CD1c-positive myeloid dendritic cell (primary cell): ENCODE data around the gene PARP4.
A peak's percentile ranks its signal among the peaks of the same experiment; 100 is the strongest.
"Not testable (repeated sequence)": the region's sequence is repeated elsewhere in the genome, so short reads cannot be mapped to it uniquely, and the experiment has no call there.

Source experiments
- DNase-seq: peaks from one replicate; pipeline ENCODE4 v3.0.0-alpha.2; 2016; ENCODE audit errors: extremely low spot score

Gene PARP4

DNA sequence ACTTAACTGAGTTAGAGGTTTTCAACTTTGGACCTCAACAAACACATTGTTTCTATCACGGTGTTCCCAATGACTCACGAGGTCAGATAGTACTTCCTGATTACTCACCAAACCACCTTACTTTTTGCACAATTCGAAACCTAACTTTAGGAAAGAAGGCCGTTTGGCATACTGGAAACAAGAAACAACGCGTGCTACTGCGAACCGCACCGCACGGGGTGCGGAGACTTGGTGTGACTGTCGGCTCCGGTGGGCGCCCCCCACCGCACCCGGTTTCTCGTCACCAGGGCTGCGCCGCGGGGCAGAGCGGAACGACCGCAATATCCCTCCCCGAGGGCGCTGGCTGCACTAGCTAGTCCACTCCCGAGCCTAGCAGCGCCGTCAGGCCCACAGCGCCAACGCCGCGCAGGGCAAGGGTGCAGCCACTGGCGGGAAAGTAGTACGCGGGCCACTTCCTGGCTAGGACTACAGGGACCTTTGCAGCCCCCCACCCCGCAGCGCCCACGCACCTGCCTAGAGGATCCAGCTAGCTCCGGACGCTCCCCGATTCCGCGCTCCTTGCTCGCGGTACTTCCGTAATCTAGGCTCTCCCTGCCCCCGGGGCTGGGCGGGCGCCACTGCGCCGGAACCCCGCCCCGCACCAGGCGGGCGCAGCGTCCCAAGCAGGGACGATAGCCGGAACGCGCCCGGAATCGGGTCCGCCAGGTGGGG, at the start of gene PARP4:
TSS of gene PARP4 (minus strand) at position 582 of the 711 bp plus-strand sequence. CDS start 9,002 bp downstream, outside the sequence.
- peak; percentile 90 for DNase-seq

DNA sequence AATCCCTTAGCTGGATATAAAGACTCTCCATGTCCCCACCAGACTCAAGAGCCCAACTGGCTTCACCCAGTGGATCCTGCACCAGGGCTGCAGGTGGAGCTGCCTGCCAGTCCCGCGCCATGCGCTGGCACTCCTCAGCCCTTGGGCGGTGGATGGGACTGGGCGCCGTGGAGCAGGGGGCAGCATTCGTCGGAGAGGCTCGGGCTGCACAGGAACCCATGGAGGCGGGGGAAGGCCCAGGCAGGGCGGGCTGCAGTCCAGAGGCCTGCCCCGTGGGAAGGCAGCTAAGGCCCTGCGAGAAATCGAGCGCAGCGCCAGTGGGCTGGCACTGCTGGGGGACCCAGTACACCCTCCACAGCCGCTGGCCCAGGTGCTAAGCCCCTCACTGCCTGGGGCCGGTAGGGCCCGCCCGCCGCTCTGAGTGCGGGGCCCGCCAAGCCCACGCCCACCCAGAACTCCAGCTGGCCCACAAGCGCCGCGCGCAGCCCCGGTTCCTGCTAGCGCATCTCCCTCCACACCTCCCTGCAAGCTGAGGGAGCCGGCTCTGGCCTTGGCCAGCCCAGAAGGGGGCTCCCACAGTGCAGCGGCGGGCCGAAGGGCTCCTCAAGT, 48.1 kb upstream of the PARP4 start:
- not testable (repeated sequence) for DNase-seq

DNA sequence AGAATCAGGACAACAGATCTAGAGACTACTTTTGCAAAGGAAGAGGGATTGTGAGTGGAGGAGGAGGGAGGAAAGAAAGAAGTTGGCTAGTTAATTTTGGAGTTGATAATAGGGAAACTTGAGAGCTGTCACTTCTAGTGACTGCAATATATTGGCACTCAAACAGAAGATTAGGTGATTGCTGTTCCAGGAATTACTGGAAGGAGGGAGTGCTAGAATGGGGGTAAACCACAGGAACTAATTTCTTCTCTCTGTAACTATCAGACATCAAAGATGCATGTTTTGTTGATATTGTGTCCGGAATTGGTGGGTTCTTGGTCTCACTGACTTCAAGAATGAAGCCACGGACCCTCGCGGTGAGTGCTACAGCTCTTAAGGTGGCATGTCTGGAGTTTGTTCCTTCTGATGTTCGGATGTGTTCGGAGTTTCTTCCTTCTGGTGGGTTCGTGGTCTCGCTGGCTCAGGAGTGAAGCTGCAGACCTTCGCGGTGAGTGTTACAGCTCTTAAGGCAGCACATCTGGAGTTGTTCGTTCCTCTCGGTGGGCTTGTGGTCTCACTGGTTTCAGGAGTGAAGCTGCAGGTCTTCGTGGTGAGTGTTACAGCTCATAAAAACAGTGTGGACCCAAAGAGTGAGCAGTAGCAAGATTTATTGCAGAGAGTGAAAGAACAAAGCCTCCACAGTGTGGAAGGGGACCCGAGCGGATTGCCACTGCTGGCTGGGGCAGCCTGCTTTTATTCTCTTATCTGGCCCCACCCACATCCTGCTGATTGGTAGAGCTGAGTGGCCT, 47.0 kb upstream of the PARP4 start:
- not testable (repeated sequence) for DNase-seq

DNA sequence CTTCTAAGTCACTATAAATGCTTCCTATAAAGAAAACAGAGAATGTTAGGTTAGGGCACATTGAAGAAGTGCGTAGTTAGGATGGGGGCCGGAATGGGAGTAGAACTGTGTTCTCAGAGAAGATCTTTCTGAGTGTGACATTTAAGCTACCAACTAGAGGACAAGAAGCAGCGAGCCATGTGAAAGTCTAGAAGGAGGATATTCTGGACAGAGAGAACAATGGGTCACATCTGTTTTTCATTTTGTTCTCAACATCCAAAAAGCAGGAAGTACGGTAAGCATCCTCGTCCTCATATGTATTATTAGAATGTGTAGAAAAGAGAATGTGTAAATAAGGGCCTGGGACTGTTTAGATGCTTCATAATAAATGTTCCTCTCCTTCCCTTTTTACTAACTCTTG, 44.5 kb upstream of the PARP4 start:
- DNase-seq: no peak

DNA sequence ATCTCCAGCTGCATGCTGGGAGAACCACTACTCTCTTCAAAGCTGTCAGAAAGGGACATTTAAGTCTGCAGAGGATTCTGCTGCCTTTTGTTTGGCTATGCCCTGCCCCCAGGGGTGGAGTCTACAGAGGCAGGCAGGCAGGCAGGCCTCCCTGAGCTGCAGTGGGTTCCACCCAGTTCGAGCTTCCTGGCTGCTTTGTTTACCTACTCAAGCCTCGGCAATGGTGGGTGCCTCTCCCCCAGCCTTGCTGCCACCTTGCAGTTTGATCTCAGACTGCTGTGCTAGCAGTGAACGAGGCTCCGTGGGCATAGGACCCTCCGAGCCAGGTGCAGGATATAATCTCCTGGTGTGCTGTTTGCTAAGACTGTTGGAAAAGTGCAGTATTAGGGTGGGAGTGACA, 41.3 kb upstream of the PARP4 start:
- DNase-seq: not testable (repeated sequence)

DNA sequence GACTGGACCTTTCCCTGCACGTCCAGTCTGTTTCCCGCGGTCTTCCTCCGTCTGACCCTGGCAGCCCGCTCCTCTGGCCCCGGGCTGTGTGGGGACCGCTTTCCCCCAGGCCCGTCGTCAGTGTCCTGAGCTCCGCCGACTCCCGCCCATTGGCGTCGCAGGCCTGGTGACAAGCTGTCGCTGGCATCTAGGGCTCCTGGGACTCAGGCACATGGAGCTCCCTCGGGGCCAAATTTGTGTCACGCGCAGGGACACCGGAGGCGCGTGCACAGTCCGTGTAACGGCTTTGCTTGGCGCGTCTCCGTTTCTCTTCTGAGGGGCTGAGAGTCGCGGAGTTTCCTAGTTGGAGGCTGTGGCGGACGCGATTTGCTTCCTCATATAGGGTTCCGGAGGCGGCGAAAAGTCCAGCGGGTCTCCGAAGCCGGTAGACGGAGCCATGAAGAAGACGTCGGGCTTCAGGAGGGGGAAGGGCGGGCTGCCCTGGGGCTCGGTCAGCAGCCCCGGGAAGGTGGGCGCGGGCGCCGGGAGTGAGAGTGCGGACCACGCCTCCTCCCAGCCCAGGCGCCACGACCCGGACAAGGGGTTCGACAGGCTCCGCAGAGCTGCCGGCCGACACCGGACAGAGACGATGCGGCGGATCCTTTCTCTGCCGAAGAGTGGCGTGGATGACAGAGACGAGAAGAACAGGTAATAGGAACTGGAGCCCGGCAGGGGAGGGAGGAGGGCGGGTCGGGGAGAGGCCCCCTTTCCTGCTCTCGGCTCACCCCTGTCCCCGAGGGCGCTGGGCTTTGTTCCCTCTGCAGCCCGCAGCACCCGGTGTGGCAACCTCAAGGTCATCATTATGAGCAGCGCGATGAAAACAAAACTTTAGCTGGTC, 29.1 kb upstream of the PARP4 start:
- peak; percentile 58 for DNase-seq

DNA sequence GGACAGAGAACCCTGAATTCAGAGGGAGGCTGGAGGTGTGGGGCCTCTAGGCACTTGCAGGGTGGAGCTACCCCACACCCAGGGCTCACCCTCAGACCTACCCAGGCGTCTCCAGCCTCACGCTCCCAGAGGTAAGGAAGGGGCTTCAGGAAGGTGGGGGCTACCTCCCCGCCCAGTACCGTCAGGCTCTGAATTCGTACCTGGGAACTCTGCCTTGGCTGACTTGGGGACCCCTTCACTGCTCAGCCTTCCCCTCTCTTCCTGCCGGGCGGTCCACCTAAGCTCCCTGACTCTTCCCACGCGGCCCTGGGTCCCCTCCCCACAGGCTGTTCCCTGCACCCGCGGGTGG, 28.5 kb upstream of the PARP4 start:
- no peak for DNase-seq

DNA sequence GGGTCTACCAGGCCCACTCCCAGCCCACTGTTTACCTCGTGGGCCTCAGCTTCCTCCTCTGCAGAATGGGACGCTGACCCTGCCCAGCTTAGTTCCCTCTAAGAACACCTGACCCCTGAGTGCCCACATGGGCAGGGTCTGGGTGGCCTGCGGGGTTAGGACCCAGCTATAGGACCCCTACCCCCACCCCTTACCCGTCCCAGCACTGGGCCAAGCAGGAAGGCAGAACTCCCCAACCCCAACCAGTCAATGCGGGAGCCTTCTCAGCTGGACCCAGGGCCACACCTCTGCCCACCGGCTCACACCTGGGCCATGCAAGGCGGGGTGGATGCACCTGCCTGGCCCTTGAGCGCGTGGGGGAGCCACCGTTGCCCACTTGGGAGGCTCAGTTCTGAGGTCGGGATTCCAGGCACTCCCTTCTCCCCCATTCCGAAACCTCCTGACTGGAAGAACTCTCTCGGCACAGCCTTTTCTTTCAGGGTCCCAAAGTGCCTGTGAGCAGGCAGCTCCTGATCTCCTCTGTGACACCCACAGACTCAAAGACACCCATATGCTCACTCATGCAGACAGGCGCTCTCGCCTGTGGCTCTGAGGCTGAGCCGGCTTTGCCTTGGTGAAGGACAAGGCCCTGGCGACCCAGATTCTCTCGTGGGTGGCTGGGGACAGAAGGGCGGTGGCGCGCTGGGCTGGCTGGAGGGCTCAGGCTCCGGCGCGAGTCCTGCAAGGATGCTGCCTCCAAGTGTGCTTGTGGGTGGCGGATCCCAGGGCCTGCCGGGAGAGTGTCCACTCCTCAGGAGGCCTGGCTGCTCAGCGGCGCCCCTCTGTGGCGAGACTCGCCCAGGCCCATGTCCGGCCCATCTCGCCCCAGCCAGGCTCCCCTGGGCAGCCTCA, 27.9 kb upstream of the PARP4 start:
- DNase-seq: no peak

DNA sequence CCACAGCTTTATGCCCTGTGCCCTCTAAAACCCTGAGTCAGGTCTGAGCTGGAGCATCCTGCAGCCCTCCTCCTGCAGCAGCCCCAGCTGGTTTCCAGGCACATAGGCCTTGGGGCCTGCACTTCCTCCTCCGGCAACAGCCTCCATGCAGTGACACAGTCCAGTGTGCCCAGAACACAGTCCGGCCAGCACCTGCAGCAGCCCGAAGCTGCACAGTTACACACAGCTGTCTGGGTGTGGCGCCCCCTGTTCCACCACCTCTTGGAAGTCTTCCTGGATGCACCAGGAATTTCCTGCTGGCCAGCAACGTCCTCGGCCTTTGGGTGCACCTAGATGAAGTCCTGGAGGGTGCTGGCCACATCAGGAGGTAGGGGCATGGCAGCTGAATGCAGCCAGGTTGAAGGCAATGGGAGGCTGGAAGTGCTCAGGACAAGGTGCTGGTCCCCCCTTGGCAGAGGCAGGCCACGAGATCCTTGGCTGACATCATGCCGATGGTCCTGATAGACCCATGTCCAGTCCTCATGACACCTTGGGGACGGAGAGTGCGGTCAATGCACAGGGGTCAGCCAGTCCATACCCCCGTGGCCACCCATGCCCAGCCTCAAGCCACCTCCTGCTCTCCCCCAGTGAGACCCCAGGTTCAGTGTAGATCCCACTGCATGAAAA, 27.1 kb upstream of the PARP4 start:
- DNase-seq: no peak

DNA sequence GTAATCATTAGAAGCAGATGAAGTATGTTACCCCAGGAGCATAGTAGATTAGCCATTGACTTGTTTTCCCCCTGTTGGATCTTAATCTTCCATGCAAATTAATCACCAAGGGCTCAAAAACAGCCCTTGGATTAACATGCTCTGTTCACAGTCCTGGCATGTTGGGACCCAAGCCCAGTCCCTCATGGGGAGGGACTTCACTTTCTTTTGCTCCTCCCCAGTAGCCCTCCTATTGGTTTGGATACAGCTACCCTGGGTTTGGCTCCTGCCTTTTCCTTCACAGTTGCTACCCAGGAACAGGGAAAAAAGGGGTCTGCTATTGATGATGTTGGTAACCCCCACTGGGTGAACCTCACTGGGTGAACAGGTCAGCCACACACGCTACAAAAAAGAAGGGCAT, 16.9 kb upstream of the PARP4 start:
- DNase-seq: no peak

DNA sequence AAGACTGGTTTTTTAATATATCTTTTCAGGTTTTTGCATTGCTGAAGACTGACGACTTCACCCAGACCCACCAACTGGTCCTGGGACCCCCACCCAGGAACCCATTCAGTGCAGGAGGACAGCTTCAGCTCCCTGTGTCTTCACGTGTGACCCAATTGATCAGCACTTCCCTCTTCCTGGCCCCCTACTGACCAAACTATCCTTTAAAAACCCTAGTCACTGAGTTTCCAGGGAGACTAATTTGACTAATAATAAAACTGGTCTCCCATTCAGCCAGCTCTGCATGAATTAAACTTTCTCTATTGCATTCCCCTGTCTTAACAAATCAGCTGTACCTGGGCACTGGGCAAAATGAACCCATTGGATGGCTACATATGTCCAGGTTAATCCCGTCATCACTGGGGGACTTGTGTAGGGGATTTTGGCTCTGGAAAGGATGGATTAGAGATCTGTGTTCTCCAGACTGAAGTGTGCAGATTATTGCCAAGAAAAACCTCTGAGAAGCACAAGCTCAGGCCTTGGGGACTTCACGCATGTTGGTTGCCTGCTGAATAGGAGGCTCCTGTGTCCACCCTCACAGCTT, 16.3 kb upstream of the PARP4 start:
- DNase-seq: no peak

DNA sequence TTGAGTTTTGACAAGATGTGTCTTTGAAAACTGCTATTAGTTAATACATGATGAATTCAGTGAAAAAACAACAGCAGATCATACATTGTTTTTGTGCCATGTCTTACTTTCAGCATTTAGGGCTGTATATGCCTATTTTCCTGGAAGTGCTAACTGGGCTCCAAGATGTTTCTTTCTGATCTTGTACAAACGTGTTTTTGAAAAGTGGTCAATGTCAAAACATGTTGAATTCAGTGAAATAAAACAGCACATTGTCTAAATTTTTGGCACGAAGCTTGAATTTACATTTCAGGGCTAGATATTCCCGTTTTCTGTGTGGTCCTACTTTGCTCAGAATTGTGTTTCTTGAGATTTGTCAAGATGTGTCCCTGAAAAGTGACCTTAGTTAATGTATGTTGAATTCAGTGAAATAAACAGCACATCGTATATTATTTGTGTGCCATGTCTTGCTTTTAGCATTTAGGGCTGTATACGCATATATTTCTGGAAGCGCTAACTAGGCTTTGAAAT, 14.7 kb upstream of the PARP4 start:
- DNase-seq: no peak

DNA sequence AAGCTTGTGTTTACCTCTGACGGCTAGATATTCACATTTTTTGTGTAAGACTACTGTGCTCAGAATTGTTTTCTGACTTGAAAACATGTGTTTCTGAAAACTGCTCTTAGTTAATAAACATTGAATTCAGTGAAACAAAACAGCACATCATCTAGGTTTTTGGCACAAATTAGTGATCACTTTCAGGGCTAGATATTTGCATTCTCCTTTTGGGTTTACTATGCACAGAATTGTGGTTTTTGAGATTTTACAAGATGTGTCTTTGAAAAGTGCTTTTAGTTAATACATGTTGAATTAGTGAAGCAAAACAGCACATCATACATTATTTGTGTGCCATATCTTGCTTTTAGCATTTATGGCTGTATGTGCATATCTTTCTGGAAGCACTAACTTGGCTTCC, 8.2 kb upstream of the PARP4 start:
- DNase-seq: no peak

DNA sequence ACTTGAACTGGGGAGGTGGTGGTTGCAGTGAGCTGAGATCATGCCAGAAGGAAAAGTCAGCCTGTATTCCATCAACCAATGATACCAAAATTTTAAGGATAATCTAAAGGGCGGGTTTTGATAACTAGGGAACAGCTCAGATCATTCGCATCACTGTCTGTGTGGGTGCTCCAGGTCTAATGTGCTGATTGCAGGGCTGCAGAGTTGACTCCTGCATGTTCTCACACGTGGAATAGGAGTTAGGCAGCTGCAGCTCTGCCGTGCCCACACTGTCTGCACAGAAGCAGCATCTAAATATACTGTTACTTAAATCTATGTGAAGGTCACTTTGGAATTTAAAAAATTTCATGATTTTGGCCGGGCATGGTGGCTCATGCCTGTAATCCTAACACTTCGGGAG, 4.3 kb upstream of the PARP4 start:
- DNase-seq: no peak

DNA sequence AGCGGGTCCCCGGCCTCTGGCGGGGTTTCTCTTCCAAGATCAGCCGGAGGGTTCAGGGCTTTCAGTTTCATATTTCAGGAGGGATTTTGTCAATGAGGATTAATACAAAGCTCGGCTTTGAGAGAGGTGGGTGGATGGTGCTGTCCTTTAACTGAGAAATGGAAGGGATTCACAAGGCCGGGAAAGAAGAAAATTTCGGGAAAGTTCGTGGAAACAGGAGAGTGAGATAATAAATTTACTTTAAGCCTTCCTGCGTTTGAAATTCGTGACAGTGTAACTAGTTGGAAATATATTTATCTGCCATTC, 283 bp upstream of the PARP4 start:
- DNase-seq: no peak

DNA sequence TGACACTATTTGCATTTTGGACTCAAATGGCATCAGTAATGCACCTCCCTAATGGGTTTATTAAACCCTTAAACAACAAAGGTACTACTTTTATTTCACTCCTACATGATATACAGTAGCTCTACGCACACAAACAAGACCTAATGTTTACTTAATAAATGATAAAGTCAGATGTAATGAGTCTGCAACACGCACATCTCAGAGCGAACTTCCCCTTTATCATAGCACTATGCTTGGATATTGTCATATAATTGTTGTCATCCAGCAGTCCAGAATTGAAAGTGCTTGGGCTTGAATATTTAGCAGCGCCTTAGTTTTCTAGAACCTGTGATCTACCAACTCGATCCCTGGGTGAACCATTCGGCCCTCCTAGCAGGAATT, 772 bp downstream of the PARP4 start:
- DNase-seq: no peak

DNA sequence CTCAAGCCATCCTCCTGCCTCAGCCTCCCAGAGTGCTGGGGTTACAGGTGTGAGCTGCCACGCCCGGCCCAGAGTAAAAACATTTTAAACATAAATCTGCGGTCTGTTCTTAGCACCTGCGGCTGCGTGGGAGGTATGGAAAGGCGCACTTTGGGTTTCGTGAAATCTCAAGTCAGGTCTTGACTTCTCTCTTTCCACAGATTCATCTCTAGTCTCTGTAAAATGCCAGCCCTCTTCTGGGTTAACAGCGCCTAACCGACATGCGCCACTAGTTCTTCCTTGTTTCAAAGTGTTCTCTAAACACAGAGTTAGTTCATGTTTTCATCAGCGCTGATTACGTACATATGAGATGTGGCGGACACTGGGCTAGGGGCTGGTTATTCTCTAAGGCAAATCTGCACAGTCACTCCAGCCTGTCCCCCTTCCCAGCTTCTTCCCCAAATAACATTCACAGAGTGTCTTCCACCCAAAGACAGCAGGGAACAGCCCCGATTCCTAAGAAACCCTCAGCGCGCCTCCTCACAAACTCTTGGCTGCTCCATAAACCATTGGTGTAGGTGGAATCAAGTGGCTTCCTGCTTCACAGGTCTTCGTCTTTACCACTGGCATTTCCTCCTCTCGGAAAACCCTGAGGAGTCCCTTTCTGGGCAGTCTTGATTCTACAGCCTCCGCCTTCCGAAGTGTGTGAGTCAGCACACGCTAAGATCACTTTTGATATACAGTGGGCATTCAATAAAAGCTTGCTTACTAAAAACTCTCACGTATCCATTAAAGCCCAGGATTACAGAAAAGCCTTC, 1.4 kb downstream of the PARP4 start:
- peak; percentile 88 for DNase-seq

DNA sequence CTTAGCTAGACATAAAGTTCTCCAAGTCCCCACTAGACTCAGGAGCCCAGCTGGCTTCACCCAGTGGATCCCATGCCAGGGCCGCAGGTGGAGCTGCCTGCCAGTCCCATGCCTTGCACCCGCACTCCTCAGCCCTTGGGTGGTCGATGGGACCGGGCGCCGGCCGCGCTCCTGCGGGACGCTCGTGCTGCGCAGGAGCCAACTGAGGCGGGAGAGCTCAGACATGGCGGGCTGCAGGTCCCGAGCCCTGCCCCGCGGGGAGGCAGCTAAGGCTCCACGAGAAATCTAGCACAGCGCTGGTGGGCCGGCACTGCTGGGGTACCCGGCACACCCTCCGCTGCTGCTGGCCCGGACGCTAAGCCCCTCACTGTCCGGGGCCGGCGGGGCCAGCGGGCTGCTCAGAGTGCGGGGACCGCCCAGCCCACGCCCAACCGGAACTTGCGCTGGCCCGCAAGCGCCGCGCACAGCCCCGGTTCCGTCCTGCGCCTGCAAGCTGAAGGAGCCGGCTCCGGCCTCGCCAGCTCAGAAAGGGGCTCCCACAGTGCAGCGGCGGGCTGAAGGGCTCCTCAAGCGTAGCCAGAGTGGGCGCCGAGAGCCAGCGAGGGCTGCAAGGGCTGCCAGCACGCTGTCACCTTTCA, 5.8 kb downstream of the PARP4 start:
- DNase-seq: no peak

DNA sequence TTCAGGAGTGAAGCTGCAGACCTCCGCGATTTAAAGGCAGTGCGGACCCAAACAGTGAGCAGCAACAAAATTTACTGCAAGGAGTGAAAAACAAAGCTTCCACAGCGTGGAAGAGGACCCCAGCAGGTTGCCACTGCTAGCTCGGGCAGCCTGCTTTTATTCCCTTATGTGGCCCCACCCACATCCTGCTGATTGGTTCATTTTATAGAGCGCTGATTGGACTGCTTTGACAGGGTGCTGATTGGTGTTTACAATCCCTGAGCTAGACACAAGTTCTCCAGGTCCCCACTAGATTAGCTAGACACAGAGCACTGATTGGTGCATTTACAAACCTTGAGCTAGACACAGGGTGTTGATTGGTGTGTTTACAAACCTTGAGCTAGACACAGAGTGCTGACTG, 6.3 kb downstream of the PARP4 start:
- DNase-seq: not testable (repeated sequence)
